HG02870 (cell line): ENCODE results near the gene AKAP6.
"Not testable (repeated sequence)": the region's sequence is repeated elsewhere in the genome, so short reads cannot be mapped to it uniquely, and the experiment has no call there.

Experiments used
- ATAC-seq: cut with Tn5 transposase; IDR thresholded peaks from one replicate; pipeline ENCODE4 v1.9.1; 2021; ENCODE audit warnings: mild to moderate bottlenecking, moderate library complexity; ENCODE audit not compliant: unreplicated experiment

Gene AKAP6

DNA sequence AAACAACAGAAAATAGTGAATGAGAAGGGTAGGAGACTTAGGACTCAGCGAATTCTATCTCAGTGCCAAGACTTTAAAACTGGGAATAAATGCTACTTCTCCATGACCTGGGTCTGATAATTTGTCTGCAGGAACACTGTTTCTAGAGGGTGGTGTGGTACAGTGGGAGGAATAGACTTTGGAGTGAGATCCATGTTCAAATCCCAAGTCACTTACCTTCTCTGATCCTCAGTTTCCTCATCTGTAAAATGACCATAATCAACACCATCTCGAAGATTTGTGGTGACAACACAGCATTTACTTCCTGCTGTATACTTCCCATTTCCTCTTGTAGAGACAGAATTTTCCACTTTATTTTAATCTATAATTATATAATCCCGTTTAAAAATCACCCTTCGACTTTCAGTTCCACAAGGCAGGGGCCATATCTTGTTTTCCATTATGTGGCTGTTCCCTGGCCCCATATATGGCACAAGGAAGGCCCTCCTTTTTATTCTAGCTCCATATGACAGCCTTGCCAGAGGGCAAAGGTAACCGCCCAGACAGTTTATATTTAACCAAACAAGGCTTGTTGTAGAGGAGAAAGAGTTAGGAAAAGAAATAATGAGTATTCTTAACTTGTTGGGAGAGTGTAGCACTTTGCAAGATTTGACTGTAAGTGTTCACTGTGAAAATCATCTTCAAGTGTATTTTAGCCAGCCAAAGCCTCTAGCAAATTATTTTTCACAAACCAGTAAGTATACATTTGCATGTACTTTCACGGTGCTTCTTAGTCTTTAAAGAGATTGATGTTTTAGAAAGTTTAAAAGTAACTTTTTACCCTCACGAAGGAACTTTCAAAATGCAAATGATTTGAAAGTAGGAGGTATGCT is 243.1 kb downstream of the AKAP6 start:
- ATAC-seq, result peak; percentile 63

DNA sequence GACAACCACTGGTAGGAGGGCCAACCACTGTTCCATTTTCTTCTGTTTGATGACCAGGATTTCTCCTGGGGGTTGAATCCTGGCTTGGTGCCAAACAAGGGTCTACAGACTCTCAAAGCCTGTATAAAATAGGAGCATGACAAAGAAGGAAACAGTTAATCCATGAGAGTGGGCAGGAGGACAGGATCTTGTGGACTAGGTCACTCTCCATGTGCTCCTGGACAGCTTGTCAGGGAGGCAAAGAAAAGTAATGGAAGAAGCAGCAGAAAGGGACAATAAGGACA is 243.7 kb downstream of the AKAP6 start:
- no peak for ATAC-seq

DNA sequence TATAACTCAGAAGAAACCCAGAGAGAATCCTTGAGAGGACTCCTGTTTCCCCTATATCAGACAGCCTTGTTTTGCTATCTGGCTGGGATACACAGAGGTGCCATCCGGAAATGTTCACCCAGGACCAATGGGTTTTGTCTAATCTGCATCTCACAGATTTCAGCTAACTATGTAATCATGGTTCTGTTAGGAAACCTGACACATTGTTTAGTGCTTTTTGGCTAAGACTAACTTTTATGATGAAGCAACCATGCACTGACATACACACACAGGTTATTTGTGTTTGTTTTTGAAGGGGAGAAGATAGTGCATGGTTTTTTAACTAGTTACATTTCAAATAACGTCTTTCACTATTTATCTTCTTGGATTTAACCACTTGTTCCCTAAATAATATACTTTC is 245.2 kb downstream of the AKAP6 start:
- ATAC-seq, result no peak

DNA sequence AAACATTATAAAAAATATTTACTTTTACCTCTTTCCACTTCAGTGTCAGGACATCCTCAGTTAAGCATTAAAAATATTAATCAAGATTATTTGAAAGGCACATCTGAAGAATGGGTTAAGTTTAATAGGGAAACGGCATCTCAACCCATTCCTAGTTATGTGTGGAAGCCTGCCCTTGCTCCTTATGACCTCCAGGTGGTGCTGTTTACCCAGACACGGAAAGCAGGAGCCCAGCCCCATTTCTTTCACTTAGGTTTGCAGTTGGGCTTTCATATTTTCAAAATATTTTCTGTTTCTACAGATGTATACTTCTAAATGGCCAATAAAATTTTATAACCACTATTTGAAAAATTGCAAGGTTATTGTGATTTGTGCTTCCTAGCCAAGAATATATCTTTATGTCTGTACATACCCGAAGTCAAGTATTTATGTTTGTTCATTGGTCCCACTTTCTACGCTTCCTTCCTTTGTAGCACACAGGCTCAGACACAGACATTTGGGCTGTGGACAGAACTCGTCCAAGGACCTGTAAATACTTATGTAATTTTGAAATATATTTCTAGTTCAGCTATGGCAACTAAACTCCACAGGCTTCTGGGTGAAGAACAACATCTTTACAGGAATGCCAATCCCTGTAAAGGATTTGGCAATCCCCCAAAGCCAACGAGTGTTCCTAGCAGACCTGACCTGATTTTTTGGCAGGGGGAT is 247.1 kb downstream of the AKAP6 start:
- peak; percentile 43 for ATAC-seq

DNA sequence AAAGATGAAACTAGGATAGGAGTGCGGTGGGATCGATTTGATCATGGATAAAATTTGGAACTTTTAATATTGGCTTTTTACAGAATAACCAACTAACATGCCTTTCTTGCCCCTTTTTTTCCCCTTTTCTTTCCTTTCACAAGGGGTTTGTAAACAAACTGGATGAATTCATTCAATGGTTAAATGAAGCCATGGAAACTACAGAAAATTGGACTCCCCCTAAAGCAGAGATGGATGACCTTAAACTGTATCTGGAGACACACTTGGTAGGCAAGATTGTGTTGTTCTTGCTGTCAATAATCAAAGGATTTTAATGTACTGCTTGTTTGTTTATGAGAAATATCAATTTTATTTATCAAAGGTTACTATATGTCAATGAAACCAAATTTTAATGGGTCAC is 247.9 kb downstream of the AKAP6 start:
- no peak for ATAC-seq

DNA sequence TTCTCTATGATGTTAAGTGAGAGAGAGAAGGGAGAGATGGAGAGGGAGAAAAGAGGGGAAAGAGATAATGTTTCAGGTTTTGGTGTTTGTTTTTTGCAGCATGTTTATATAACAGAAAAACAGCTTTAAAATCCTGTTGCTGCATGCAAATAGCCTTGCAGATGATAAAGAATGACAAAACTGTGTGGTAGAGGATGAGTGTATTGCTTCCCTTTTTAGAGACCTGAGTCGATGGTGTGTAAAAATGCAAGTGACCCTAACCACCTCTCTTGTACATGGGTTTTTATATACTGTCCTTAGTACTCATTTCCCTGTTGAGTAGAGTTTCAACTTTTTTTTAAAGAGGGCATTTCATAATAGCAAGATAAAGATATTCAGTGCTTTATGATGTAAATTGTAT is 249.1 kb downstream of the AKAP6 start:
- peak; percentile 95 for ATAC-seq

DNA sequence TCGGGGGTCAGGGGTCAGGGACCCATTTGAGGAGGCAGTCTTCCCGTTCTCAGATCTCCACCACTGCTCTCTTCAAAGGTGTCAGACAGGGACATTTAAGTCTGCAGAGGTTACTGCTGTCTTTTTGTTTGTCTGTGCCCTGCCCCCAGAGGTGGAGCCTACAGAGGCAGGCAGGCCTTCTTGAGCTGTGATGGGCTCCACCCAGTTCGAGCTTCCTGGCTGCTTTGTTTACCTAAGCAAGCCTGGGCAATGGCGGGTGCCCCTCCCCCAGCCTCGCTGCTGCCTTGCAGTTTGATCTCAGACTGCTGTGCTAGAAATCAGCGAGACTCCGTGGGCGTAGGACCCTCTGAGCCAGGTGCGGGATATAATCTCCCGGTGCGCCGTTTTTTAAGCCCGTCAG is 254.3 kb downstream of the AKAP6 start:
- ATAC-seq, result not testable (repeated sequence)

DNA sequence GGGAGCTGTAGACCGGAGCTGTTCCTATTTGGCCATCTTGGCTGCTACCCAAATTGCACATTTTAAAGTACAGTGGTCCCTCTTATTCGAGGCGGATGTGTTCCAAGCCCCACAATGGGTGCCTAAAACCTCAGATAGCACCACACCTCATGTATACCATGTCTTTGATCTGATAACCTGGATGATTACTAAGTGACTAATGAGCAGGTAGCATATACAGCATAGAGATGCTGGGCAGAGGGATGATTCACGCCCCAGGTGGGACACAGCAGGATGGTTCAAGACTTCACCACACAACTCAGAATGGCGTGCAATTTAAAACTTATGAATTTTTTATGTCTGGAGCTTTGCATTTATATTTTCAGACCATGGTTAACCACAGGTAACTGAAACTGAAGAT is 255.0 kb downstream of the AKAP6 start:
- ATAC-seq, result no peak

DNA sequence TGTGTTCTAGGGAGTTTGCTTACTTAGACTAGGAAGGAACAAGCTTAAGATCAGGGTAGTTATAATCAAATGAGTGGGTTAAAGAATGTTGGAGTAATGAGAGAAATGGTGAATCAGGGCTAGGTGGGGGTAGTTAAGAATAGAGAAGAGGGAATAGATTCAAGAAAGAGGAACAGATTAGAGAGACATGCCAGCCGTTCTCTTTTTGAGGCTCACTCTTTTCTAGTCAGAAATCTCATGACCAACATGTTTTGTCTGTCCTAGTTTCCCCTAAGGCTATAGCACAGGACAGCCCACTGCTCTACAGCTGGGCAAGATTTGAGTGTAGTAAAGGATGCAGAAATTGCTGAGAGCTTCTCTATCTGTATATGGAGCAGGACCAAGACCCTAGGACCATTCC is 258.4 kb downstream of the AKAP6 start:
- ATAC-seq, result no peak

DNA sequence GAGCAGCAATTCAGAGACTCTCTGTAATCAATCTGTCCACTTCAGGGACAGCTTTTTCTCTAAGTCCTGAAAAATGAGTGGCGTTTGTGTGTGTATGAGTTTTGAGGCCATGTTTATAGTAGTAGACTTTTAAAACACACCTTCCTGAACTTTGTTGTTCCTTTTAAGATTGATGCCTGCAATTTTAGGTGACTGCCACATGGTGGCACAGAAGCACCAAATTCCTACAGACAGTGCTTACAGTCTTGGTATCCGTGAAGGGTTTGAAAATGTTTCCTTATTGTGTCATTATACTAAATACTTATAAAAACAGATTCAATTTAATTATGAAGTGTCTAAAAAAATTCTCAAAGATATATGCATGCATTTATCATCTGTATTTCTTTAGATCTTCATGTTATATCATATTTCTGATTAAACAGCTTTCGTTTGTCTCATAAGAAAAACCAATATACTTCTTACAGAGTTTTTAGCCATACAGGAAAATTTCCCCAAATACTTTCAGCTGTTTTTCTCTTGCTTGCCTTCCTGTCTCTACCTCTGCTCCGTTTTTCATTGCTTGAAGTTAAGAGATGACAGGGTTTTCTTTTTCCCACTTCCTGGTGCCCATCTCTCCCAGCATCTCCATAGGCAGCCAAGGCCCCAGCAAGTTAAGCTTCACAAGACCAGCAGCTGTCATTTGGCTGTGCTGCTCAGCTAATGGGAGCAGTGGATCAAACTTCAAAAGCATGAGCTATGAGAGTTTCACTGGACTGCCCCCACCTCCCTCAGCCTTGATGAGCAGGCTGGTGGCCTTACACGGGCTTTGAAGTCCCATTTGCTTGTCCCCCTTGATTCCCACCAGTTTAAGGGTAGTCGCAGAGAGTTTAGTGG is 259.6 kb downstream of the AKAP6 start:
- no peak for ATAC-seq

DNA sequence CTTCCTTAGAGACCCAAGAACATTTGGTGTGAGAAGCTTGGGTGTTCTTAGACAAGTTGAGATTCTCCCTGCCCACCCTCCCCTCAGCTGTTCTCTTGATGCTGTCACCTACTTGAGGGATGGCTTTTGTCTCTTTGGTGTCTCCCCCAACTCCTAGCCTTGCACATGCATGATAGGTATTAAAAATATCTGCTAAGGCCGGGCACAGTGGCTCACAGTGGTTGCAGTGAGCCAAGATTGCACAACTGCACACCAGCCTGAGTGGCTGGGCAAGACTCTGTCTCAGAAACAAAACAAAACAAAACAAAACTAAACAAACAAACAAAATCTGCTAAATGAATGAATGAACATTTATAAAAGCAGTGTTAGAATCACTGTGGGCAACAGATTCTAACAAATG is 261.1 kb downstream of the AKAP6 start:
- no peak for ATAC-seq

DNA sequence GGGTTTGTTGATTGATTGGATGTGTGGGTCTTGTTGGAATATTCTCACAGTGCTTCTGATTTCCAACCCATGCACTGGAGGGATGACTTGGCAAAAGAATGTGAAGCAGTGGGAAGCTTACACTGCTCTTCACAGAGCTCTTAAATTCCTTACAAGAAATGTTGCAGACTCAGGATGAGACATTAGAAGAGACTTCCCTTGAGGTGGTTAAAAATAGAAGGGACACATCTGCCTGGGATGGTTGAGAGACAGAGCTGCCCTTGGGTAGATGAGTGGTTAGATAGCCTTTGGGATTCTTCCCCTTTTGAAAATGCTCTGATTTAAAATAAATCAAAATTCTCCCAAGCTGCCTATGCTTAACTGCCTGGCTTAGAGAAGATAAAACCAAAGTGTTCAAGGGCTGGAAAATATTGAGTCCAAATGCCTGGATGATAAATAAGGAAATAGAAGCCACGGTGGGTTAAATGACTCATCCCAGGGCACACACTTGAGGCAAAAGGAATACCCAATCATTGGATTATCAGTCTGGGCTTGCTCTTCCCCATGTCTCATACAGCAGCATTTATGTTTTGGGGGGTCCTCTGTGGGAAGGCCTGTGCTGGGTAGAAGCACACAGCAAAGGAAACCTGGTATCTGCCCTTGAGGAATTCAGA is 264.3 kb downstream of the AKAP6 start:
- ATAC-seq, result no peak

DNA sequence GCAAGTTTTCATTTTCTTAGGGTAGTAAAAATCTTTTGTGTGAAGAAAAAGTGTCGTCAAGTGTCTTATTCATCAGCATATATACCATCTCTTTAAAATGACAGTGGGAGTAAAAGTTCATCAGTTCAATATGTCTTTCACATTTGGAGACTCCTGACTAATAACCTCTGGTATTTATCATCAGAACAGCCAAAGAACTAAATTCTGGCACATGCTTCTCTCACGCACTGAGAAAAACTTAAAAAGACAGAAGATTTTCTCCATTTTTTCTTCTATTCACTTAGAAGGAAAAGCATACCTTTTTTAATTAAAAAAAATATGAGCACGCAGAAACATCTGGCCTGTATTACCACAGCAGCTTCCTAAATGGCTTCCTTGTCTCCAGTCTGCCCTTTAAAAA is 265.7 kb downstream of the AKAP6 start:
- ATAC-seq, result no peak

DNA sequence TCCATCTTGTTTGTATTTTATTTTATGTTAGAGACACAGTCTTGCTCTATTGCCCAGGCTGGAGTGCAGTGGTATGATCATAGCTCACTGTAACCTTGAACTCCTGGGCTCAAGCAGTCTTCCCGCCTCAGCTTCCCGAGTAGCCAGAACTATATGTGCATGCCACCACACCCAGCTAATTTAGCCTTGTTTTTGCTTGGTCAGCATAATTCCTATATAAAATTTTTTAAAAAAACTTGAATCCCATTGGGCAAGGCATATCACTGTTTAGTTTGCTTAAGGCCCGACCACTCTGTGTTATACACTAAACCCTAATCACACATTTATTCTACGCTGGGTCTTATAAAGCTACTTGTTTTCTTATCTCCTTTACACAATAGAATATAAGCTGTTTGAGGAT is 266.4 kb downstream of the AKAP6 start:
- ATAC-seq, result no peak

DNA sequence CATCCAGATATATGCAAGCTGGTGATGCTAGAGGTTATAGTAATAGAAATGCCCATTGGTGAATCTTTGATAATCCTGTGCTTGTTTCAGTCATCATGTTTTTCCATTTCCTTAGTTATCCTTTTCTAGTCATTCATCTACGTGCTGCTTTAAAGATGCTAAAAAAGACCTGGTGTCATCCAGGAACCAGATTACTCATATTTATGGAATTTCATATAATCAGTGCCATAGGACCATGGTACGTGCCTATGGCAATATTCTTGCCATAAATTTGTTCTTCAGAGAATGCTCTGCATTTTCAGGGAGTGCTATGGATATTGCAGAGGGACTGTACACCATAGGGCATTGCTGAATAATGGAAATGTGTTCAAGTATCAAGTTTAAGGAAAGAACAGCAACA is 267.3 kb downstream of the AKAP6 start:
- ATAC-seq, result no peak

DNA sequence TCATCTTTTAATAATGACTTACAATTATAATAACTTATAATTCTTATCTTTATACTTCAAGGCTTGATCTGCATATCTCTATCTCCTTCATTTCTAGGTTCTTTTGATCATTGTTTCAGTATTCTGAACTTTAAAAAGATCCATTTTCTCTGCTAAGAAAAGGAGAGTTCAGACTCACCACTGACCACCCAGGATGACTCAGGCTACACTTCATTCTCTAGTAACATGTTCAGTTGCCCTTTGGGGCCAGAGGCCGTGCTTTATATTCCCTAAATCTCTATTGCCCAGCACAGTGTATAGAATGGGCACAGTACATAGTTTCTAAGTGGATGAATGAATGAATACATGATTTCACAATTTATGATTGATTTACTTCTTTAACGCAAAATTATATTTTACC is 268.7 kb downstream of the AKAP6 start:
- no peak for ATAC-seq

DNA sequence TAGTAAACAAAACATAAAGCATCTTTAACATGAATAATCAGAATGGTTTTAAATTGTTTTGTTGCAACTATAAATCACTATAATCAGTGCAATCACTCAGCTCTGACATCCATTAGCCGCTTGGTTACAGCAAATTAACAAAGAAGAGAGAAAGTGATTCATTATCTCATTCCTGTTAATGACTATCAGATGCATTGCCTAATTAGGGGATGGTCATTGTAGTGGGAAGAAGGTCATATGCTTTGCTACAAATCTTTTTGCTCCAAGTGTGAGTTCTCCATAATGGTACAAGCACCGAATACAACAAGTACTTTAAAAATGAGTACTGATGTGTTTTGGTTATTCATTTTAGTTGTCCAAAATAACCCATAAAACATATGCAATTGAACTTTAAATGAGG is 272.0 kb downstream of the AKAP6 start:
- no peak for ATAC-seq

DNA sequence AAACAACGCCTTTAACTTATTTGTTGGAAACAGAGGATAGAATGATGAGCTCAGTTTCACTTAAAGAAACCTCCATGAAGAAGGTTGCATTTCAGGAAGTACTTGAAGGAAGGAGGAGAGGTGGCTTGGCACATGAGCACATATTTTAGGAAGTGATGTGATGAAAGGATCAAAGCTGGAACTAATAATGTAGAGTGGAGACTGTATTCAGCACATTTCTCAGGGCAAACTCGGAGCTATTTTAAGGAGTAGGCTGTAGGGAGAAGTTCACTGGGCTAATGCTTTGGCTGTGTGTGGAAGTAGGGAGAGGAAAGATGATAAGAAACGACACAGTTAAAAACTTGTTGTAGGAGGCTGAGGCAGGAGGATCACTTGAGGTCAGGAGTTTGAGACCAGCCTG is 272.8 kb downstream of the AKAP6 start:
- ATAC-seq, result no peak

DNA sequence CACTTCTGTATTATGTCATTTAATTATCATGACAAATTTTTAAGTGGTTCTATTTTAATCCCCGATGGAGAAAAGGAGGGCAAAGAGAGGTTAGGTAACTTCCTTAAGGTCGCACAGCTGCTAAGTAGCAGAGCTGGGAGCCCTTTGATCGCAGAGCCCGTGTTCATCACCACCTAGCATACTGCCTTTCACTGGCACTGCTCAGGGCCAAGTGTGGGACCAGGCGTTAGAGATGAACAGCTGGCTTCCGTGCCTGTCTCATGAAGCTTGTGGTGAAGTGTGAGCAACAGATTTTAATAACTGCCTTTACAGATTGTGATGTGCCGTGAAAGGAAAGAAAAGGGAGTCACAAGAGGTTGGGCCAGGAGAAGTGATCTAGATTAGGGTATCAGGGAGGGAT is 273.6 kb downstream of the AKAP6 start:
- no peak for ATAC-seq

DNA sequence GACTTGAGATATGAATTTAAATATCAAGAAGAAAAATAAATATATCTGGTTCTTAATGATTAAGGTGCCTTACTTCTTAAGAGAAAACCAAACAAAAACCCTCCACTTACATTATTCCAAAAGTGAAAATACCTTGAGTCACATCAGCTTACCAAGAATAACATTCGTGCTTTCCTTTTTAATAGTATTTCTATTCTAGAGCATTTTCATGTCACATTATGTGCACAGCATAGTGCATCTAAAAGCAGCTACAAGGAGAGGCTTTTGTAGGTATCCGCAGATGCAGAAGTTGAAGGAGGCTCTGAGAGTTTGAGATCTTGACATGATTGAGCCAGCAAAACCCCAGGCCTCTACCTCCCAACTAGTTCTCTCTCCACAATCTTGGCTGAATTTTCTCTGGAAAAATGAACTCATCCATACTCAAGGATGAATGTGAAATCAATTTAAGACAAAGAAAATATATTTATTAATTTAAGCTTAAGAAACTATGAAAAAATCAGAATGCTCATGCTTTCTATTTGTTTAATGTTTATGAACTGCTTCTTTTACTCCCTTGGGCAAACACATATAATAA is 275.0 kb downstream of the AKAP6 start:
- ATAC-seq, result peak; percentile 77

DNA sequence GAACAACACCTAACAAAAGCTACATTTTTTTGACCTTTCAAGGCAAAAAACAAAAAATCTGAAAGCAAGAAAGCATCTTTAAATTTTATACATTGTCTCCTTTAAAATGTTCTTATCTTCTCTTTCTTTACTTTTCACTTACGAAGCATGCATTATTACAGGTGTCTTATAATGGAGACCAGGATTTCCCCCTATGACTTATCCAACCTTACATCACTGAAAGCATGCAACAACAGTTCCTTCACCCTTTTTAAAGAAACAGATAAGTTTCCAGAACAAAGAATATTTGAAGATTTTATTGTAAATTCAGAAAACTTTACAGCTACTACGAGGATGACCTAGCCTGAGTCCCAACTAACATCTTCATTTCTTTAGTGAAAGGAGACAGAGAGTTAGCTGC is 277.2 kb downstream of the AKAP6 start:
- peak; percentile 63 for ATAC-seq
